ENCODE results near the gene CNTN5.
"Not testable (repeated sequence)": the region's sequence is repeated elsewhere in the genome, so short reads cannot be mapped to it uniquely, and the experiment has no call there.

Gene CNTN5

DNA sequence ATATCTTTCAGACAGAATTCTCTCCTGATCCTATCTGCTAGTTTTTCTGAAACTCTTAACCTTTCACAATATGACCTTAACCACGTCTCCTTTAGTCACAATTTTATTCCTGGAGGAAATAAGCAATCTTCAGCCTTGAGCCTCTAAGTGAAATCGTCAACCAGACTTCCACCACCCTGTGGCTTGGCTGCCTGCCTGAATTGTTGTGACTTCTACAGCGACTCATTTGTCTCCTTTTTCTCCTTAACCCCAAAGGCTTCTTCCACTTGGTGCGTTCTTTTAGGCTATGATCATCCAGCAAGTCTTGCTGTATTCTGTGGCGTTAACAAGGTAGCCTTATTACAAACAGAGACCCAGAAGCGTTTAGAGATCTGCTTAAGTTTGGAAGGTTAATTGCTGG, 1131.2 kb downstream of the CNTN5 start:
- DNase-seq, result no peak

DNA sequence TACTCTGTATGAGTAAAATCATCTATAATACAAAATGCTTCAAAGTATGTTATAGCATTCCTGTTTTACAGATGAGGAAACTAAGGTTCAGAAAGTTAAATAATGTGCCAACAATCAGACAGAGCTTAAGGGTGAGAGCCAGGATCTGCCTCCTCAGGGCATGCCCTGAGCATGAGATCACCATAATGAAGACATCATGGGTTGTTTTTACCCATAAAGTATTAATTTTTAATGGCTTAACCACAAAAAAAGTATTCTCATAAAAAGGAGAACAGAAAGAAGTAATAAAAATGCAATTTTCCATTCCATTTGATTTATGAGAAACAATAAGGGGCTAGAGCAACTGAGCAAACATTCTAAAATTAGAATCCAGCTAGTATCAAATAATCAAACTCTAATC, 1132.0 kb downstream of the CNTN5 start:
- no peak for DNase-seq

- DNase-seq, result no peak
Measured at GRCh38 chr11:100163471-100163870, 1142.7 kb downstream of the CNTN5 start.

DNA sequence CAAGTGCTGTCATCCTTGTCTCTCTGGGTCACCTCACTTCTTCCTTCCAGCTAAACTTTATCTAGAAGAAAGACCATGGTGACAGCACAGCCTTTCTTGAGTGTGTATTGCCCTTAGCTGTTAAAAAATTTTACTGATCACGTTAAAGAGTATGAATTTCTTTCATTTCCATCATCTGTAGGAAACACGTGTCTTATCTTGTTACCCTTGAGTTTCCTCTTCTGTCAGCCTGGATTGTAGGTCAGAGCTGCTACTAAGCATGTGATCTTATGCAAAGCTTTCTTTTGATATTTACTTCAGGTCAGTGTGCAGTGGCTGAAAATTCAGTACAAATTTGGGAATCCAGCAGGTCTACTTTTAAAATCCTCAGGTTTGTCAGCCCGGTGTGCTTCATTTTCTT, 1154.1 kb downstream of the CNTN5 start:
- DNase-seq, result no peak

GRCh38 chr11:100176456-100176855, 1155.7 kb downstream of the CNTN5 start:
- no peak for DNase-seq

- DNase-seq, result no peak
Measured at GRCh38 chr11:100177651-100178050, 1156.9 kb downstream of the CNTN5 start.

DNA sequence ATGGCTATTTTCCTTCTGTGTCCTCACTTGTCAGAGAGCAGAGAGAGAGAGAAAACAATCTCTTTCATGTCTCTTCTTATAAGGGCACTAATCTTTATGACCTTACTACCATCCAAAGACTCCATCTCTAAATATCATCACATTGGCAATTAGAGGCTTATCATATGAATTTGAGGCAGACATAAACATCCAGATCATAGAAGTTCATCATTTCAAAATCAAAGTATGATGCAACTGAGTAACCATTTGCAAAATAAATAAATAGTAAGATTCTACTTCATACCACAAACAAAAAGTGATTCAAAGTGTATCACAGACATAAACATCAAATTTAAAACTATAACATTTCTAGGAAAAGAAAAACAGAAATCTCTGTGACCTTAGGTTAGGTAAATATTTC, 1161.6 kb downstream of the CNTN5 start:
- no peak for DNase-seq

GRCh38 chr11:100182927-100183326, 1162.2 kb downstream of the CNTN5 start:
- no peak for DNase-seq

DNA sequence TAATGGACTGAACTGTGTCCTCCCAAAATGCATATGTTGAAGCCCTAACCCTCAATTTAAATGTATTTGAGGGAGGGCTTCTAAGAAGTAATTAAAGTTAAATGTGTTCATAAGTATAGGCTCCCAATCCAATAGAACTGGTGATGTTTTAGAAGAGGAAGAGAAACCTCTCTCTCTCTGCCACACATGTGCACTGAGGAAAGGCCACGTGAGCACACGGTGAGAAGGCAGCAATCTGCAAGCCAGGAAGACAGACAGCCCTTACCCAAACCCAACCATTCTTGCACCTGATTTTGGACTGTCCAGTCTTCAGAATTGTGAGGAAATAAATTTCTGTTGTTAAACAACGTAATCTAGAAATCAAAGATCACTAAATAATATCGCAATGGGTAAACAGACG, 1164.8 kb downstream of the CNTN5 start:
- no peak for DNase-seq

- DNase-seq, result no peak
Measured at GRCh38 chr11:100188137-100188783, 1167.5 kb downstream of the CNTN5 start.

DNA sequence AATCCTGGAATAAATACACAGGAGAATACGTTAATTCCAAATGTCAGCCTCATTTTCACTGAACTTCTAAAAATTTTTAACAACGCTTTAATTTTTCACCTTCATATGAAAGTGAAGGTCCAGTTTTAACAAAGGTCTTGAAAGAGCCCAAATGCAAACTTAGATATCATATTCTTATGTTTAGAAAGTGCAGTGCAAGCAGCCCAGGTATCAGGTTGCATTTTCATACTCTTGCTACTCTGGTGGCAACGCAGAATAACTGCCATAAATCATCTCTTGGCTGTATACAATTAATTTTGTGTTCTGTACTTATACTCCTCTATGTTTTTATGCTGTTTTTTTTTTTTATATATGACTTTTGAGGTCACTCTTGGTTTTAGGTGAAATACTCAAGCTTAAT, 1169.6 kb downstream of the CNTN5 start:
- DNase-seq, result no peak

- no peak for DNase-seq
Measured at GRCh38 chr11:100192181-100192580, 1171.4 kb downstream of the CNTN5 start.

DNA sequence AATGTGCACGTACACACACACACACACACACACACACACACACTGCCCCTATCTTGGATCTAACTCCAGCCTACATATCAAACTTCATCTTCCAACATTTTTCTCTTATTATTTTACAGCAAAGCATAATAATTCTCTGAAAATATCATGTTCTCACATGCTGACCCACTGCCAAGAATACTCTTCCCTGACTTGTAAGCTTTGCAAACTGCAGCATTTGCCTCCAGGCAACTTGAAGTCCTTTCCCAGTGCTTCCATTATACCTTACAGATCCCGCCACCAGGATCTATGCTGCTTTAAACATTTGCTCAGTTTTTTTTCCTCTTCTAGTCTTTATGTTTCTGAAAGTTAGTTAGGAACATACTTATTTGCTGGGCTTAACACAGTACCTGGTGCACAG, 1183.0 kb downstream of the CNTN5 start:
- no peak for DNase-seq

GRCh38 chr11:100205926-100206325, 1185.2 kb downstream of the CNTN5 start:
- no peak for DNase-seq

GRCh38 chr11:100208207-100208606, 1187.5 kb downstream of the CNTN5 start:
- DNase-seq, result no peak

DNA sequence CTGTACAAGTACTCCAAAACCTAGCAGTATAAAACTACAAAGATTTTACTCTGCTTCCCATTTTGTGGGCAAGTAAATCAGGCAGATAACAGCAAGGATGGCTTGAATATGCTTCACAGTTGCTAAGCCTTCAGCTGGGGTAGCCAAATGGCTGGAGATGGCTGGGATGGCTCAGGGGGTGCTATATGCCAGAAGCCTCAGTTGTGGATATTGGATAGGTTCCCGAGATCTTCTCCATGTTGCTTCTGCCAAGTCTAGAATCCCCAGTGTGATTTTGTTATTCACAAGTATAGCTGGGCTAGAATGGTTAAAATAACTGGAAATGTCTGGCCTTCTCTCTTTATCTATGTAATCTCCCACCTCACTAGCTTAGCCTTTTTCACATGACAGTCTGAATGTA, 1194.0 kb downstream of the CNTN5 start:
- DNase-seq, result no peak

DNA sequence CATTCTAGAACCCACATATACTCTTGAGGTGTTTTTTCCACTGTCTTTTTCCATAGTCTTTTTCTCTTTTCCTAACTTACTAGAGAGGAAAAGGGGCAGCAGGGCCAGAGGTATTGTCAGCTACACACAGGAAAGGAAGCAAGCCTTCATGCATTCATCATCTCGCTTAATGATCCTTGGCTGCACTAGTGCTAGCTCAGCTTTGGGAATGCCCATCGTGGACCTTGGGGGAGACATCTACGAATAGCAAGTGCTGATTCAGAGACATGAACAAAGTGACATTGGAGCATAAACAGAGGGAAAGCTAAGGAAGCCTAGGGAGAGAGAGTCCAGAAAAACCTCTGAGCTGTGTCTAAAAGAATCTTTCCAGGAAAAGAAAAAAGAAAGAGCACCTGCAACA, 1200.1 kb downstream of the CNTN5 start:
- no peak for DNase-seq

DNA sequence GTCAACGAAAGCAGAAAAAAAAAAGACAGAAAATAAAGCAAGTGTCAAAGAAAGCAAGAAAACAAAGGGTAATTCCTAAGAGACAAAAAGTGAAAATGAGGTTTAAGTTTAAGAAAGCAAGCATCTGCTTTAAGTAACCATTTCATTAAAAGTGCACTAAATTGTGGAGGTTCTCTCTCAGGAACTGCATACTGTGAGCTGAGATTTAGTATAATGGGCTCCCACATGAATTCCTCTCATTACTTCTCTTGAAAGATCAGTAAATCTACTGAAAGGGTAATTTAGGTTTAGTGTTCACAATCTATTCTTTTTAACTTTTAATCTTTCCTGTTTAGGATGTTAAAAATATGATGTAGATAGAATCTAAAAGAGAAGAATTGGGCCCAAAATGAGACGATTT, 1201.0 kb downstream of the CNTN5 start:
- no peak for DNase-seq

GRCh38 chr11:100224541-100225034, 1203.8 kb downstream of the CNTN5 start:
- no peak for DNase-seq

DNA sequence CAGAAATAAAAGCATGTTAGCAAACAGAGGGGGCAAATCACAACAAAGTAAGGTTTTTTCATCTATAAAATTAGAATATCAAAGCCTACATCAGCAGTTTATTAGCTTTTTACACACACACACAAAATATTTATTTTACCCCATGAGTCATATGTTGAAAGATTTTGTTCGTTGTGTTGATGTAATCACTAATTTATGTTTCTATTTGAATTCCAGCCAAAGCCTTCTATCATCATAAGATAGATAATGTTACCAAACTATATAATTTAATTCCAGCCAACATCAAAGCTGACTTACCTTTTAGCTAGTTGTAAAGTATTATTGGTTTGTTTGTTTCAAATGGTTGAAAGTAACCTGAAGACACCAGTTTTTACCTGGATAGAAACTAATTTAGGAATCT, 1208.3 kb downstream of the CNTN5 start:
- DNase-seq, result no peak

- DNase-seq, result no peak
Measured at GRCh38 chr11:100232006-100232405, 1211.3 kb downstream of the CNTN5 start.

- DNase-seq, result no peak
Measured at GRCh38 chr11:100235085-100235484, 1214.3 kb downstream of the CNTN5 start.

DNA sequence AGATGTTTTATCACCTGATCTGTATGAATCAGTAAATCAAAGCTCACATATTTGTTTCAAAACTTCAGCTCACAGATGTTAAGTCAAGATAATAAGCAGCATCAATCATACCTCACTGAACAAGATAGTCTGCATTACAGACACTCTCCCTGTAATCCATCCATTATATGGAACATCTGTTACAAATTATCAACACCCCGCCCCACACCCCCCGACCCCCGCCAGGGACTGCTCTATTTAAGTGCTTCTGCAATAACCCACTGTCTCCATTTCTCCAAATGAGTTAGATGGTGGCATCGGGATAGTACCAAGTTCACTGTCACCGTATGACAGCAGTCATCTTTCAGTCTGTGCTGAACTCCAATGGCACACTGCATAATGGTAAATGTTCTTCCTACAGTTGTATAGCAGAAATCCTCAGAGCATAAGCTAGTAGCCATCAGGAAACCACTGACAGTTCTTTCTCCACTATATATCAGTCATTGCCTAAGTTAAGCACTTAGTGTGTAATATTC, 1219.3 kb downstream of the CNTN5 start:
- DNase-seq, result no peak

DNA sequence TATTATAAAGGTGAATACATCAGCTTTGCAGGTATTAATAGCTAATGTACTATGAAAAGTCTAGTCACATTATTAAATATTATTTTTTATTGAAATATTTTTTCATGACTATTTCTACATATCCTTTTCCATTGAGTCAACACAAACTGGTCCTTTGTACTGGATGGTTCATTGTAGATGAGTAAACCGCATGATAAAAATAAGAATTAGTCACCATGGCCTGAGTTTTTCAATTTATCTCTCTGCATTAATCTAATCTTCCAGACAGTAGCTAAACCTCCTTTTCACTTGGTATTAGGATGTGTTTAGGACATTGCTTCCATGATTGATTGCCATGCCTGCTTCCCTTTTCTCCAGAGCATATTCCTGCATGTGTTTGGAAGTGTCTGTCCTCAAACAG, 1227.0 kb downstream of the CNTN5 start:
- no peak for DNase-seq

DNA sequence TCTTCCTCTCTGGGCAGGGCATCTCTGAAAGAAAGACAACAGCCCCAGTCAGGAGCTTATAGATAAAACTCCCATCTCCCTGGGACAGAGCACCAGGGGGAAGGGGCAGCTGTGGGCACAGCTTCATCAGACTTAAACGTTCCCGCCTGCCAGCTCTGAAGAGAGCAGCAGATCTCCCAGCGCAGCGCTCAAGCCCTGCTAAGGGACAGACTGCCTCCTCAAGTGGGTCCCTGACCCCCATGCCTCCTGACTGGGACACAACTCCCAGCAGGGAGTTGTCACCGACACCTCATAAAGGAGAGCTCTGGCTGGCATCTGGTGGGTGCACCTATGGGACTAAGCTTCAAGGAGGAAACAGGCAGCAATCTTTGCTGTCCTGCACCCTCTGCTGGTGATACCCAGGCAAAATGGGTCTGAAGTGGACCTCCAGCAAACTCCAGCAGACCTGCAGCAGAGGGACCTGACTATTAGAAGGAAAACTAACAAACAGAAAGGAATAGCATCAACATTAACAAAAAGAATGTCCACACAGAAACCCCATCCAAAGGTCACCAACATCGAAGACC, 1236.6 kb downstream of the CNTN5 start:
- DNase-seq, result not testable (repeated sequence)

Measured in DMS79 treated with DMSO at 0.1 percent for 48 hours (cell line).